GM19468 (cell line): Measurements from ENCODE around the gene SSC4D.
"Not testable (repeated sequence)": the region's sequence is repeated elsewhere in the genome, so short reads cannot be mapped to it uniquely, and the experiment has no call there.

ENCODE experiments used
- ATAC-seq: cut with Tn5 transposase; IDR thresholded peaks from one replicate; pipeline ENCODE4 v1.9.1; 2021; ENCODE audit warnings: mild to moderate bottlenecking, moderate library complexity, moderate number of reproducible peaks; ENCODE audit not compliant: unreplicated experiment; ENCODE audit errors: extremely low read depth

The SSC4D gene

DNA sequence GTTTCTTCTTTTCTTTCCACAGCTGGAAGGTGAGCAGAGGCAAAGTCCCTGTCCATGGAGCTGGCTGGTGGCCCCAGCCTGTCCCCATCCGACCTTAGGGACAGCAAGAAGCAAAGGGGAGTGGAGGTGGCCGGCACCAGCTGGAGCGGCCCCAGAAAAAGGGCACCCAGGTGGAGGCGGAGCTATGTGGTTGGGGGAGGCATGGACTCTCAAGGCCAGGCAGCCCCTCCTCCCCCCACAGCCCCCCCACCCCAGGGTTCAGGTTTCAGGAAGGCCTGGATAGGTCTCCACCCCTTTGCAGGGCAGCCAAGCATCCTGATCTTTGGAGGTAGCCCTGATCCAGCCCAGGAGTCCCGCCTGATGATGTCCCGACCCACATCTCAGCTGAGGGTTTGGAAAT, at the start of gene SSC4D:
Gene SSC4D (minus strand): TSS at position 161 of the 400 bp plus-strand sequence. CDS start 5,258 bp downstream, outside the sequence.
- ATAC-seq = no peak

DNA sequence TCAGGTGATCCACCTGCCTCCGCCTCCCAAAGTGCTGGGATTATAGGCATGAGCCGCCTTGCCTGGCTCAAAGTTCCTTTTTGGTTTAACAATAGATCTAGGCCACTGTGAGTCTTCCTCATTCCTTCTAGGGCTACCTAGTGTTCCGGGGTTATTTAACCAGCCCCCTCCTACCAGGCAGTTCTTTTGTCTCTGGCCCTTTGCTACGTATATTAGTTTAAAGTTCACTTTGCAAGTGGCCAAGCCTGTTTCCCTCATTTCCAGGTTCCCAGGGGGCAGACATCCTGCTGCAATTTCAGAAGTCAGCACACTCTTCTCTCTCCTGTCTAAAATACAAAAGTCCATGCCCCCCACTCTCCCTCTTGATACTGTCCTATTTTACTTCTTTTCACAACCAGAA, 49.0 kb upstream of the SSC4D start:
- ATAC-seq = not testable (repeated sequence)

GRCh38 chr7:76457017-76457416, 47.5 kb upstream of the SSC4D start:
- not testable (repeated sequence) for ATAC-seq

GRCh38 chr7:76445577-76446008, 36.1 kb upstream of the SSC4D start:
- ATAC-seq = peak; percentile 70

- not testable (repeated sequence) for ATAC-seq
Observed at GRCh38 chr7:76443846-76444245, 34.3 kb upstream of the SSC4D start.

- not testable (repeated sequence) for ATAC-seq
Observed at GRCh38 chr7:76442664-76443446, 33.4 kb upstream of the SSC4D start.

DNA sequence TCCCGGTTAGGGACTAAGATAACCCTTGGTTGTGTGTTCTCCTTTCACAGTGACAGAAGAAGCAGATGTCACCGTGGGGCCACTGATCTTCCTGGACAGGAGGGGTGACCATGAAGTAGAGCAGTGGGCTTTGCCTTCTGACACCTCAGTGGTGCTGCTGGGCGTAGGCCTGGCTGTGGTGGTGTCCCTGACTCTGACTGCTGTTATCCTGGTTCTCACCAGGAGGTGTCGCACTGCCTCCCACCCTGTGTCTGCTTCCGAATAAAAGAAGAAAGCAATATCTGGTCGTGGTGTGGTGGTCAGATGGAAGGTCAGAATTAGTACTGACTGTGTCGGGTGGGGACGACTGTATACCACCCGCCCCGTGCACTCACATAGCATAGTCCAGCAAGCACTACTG, 32.3 kb upstream of the SSC4D start:
- ATAC-seq = not testable (repeated sequence)

DNA sequence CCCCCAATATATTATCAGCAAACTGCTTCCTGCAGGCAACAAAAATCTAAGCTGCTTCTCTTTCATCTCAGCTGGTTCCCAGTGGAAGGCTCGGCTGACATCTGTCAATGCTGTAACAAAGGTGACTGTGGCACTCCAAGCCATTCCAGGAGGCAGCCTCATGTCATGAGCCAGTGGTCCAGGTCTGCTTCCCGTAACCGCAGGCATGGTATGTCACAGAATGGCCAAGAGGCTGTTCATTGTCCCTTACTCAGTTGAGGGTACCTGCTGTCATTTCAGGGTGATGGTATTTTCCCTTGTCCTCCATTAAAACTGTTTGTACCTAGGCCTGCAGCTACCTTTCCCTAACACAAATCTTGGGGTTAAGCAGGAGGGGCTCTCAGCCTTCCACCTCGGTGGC, 30.9 kb upstream of the SSC4D start:
- not testable (repeated sequence) for ATAC-seq

DNA sequence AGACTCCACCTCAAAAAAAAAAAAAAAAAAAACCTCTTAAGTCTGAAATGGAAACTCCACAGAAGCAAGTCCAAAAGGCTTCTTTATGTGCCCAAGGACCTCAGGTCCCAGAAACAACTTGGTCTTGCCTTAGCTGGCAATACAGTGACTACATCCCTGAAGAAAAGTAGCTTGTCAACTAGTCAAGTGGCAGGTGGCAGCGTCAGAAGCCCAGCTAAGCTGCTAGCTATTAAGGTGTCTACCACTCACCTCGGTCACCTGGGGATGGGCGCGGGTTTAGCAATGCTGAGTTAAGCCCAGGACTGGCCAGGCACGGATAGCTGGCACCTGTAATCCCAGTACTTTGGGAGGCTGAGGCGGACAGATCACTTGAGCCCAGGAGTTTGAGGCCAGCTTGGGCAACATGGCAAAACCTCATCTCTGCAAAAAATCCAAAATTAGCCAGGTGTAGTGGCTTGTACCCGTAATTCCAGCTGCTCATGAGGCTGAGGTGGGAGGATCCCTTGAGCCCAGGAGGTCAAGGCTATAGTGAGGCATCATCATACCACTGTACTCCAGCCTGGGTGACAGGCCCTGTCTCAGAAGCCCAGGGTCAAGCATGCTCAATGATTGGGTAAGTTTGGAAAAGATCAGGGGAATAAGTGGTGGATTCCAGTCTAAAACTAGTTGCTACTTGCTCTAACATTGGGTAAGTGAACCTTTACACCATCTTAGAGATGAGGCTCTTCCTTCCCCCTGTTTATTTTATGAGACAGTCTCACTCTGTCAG, 29.8 kb upstream of the SSC4D start:
- not testable (repeated sequence) for ATAC-seq

- ATAC-seq = peak; percentile 81
Observed at GRCh38 chr7:76437873-76438272, 28.4 kb upstream of the SSC4D start.

GRCh38 chr7:76430836-76431235, 21.3 kb upstream of the SSC4D start:
- no peak for ATAC-seq

- no peak for ATAC-seq
Observed at GRCh38 chr7:76430211-76430610, 20.7 kb upstream of the SSC4D start.

- no peak for ATAC-seq
Observed at GRCh38 chr7:76428868-76429805, 19.6 kb upstream of the SSC4D start.

DNA sequence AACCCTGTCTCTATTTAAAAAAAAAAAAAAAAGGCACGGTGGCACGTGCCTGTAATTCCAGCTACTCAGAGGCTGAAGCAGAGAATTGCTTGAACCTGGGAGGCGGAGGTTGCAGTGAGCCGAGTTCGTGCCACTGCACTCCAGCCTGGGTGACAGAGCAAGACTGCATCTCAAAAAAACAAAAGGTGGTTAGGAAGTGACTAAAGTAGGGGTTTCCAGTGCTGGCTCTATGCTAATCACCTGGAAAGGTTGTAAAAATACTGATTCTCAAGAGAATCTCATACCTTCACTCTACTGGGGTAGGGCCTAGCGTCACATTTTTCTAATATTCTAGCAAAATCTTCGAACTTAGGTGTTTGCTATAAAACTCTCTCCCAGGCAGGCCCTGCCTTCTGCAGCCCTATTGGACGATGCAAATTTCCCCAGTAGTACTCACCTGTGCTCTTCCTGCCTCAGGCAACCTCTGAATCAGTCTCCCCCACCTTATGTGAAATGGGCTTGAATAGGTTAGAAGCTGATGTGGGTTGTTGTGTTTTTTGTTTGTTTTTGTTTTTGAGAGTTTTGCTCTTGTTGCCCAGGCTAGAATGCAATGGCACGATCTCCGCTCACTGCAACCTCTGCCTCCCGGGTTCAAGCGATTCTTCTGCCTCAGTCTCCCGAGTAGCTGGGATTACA, 18.8 kb upstream of the SSC4D start:
- ATAC-seq = no peak

DNA sequence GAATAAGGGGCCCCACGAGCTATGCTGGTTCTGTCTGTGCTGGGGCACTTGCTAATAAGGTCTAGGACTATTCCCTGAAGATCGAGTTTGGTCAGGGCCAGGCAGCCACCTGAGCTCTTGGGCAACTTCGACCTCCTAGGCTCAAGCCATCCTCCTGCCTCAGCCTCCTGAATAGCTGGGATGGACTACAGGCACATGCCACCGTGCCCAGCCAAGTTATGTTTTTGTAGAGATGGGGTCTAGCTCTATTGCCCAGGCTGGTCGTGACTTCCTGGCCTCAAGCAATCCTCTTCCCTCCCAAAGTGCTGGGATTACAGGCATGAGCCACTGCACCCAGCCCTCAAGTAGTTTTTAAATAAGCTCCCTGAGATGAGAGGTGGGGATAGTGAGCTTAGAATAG, 18.1 kb upstream of the SSC4D start:
- no peak for ATAC-seq

DNA sequence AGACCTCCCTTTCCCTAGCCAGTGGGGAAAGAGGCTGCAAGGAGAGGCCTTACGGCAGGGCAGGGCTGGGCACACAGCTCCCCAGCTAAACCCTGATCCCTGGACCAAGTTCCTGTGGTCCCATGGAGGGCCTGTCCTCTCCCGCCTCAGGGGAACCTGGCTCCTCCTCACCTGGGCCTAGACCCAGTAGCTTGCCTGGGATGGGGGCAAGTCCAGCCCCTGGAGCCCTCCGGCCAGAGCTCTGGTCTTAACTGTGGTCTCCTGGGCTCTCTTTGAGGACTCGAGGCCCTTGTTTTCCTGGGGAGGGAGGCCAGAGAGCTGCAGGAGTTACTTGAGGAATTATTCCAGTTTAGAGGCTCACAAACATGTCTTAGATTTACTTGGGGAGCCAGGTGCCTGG, 16.7 kb upstream of the SSC4D start:
- ATAC-seq = no peak

- not testable (repeated sequence) for ATAC-seq
Observed at GRCh38 chr7:76425558-76425957, 16.1 kb upstream of the SSC4D start.

GRCh38 chr7:76425156-76425555, 15.7 kb upstream of the SSC4D start:
- no peak for ATAC-seq

GRCh38 chr7:76424413-76425111, 15.1 kb upstream of the SSC4D start, which contains the start of gene ZP3:
Gene ZP3, plus strand, starts transcription at chr7:76424950. Its CDS starts 15 bp downstream, at chr7:76424965.
- no peak for ATAC-seq
